GM21825 (cell line): ENCODE measurements around the gene ETS1.
"Not testable (repeated sequence)": the region's sequence is repeated elsewhere in the genome, so short reads cannot be mapped to it uniquely, and the experiment has no call there.

Experiments
- ATAC-seq: cut with Tn5 transposase; IDR thresholded peaks from one replicate; pipeline ENCODE4 v1.9.1; 2021; ENCODE audit warnings: mild to moderate bottlenecking, moderate library complexity; ENCODE audit not compliant: unreplicated experiment

Gene ETS1

GRCh38 chr11:128448981-128449713 lies 138.2 kb downstream of the ETS1 start:
- no peak for ATAC-seq

- no peak for ATAC-seq
These were observed 139.0 kb downstream of the ETS1 start for GRCh38 chr11:128448200-128448886.

- ATAC-seq = no peak
These were observed 140.1 kb downstream of the ETS1 start for GRCh38 chr11:128447233-128447632.

- ATAC-seq = not testable (repeated sequence)
These were observed 141.4 kb downstream of the ETS1 start for GRCh38 chr11:128445921-128446320.

- ATAC-seq = no peak
These were observed 150.2 kb downstream of the ETS1 start for GRCh38 chr11:128437136-128437535.

GRCh38 chr11:128434818-128435217 lies 152.5 kb downstream of the ETS1 start:
- no peak for ATAC-seq

GRCh38 chr11:128434411-128434810 lies 152.9 kb downstream of the ETS1 start:
- no peak for ATAC-seq

GRCh38 chr11:128432926-128433325 lies 154.4 kb downstream of the ETS1 start:
- ATAC-seq = no peak

GRCh38 chr11:128431931-128432330 lies 155.4 kb downstream of the ETS1 start:
- no peak for ATAC-seq

- ATAC-seq = no peak
These were observed 158.4 kb downstream of the ETS1 start for GRCh38 chr11:128428935-128429334.

- ATAC-seq = no peak
These were observed 162.5 kb downstream of the ETS1 start for GRCh38 chr11:128424851-128425285.

GRCh38 chr11:128424271-128424711 lies 163.1 kb downstream of the ETS1 start:
- ATAC-seq = no peak

GRCh38 chr11:128422576-128423370 lies 164.6 kb downstream of the ETS1 start:
- no peak for ATAC-seq

- no peak for ATAC-seq
These were observed 165.6 kb downstream of the ETS1 start for GRCh38 chr11:128421577-128422330.

- ATAC-seq = no peak
These were observed 166.4 kb downstream of the ETS1 start for GRCh38 chr11:128420951-128421350.

- no peak for ATAC-seq
These were observed 167.1 kb downstream of the ETS1 start for GRCh38 chr11:128420265-128420664.

GRCh38 chr11:128419012-128419767 lies 168.2 kb downstream of the ETS1 start:
- ATAC-seq = no peak

- no peak for ATAC-seq
These were observed 169.6 kb downstream of the ETS1 start for GRCh38 chr11:128417607-128418324.

- ATAC-seq = no peak
These were observed 170.4 kb downstream of the ETS1 start for GRCh38 chr11:128416976-128417375.
